ENCODE measurements around the gene PTMA. TPM values are rescaled to one million over a fixed set of nuclear protein-coding genes. Genes with fewer than 3 reads are reported as not detected.

PTMA gene
- total RNA-seq, 1 experiment from 2014 or later: 2,752 TPM

DNA sequence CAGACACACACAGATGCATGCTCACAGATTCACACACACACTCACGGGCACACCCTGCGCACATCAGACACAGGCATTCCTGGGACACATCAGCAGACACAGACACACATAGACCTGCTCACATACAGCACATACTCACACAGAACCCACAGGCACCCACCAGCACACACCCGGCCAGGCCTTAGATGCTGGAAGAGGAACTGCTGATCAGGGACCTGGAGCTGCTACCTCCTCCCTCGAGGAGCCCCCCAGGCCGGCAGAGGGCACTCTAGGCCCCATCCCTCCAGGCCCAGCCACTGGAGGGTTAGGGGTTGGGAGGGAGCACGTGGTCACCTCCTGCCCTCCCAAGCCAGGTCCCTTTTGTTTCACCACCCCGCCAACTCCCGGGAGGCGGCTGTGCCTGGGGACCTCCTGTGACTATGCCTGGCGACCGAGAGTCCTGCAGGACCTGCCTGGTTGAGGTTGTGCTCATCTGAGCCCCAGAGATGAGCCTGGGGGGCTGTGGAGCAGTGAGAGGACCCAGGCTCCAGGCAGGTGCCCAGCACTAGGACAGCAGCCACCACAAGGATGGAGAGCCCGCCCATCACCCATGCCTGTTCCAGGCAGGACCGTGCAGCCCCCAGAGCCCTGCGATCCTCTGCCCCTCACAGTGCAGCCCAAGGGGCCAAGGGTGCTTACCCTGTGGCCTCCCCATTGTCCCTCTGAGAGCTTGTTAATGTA is 21.0 kb upstream of the PTMA start:
- Histone ChIP-seq H3K4me2 (ENCODE audit: low read length) (peak overlapping the region; percentile 64), H3K9ac (ENCODE audit: low read length) (peak overlapping the region; percentile 43), H4K20me1 (ENCODE audit: insufficient read depth) (no peaks in the 10 kb centered on the region), H2AFZ (ENCODE audit: low read depth, low read length, poor library complexity, severe bottlenecking) (no peak overlapping the region), H3K4me1 (ENCODE audit: control insufficient read depth in 1 of 2, insufficient read depth in 2 of 2, low read length in 2 of 2) (peaks cover 22 to 33% of the 10 kb centered on the region in 2 experiments), H3K9me2 (ENCODE audit: insufficient read depth) (no peaks in the 10 kb centered on the region), H3K27me3 (ENCODE audit: insufficient read depth, low read length) (no peaks in the 10 kb centered on the region), H3K27ac (ENCODE audit: low read depth, low read length) (peak overlapping the region; percentile 73), H3K36me3 (ENCODE audit: control insufficient read depth in 1 of 2, insufficient read depth in 2 of 2, low read length in 2 of 2) (no peaks in the 10 kb centered on the region), H3K9me3 (ENCODE audit: control insufficient read depth in 1 of 2, insufficient read depth in 1 of 2, low read depth in 1 of 2, low read length in 2 of 2) (no peaks in the 10 kb centered on the region), H3K79me2 (ENCODE audit: insufficient read depth, low read length) (no peaks in the 10 kb centered on the region), H3K4me3 (replicated peaks in 1 of 2; ENCODE audit: low read depth in 1 of 2, low read length in 2 of 2) (peak overlapping the region; percentile 10 to 26; a peak in 2 of 4 replicates)
- peak; percentile 37; the same call in 1 of the 2 replicates for TF ChIP-seq POLR2AphosphoS5 (IDR thresholded peaks at IDR 0.05; ENCODE audit: low read depth, low read length)
- TF ChIP-seq, protein P1, sequence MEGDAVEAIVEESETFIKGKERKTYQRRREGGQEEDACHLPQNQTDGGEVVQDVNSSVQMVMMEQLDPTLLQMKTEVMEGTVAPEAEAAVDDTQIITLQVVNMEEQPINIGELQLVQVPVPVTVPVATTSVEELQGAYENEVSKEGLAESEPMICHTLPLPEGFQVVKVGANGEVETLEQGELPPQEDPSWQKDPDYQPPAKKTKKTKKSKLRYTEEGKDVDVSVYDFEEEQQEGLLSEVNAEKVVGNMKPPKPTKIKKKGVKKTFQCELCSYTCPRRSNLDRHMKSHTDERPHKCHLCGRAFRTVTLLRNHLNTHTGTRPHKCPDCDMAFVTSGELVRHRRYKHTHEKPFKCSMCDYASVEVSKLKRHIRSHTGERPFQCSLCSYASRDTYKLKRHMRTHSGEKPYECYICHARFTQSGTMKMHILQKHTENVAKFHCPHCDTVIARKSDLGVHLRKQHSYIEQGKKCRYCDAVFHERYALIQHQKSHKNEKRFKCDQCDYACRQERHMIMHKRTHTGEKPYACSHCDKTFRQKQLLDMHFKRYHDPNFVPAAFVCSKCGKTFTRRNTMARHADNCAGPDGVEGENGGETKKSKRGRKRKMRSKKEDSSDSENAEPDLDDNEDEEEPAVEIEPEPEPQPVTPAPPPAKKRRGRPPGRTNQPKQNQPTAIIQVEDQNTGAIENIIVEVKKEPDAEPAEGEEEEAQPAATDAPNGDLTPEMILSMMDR (IDR thresholded peaks at IDR 0.05 in 2 of 3, conservative IDR thresholded peaks at IDR 0.05 in 1 of 3; ENCODE audit: borderline replicate concordance in 1 of 3, insufficient read depth in 1 of 3, low read depth in 2 of 3, low read length in 2 of 3): peak in 2 of 3 experiments; percentile 73 to 88; a peak in 4 of 6 replicates
- TF ChIP-seq YY1 (IDR thresholded peaks at IDR 0.05; ENCODE audit: extremely low read depth, insufficient replicate concordance, low read depth, low read length): peak; percentile 29
- peak; percentile 39 for TF ChIP-seq POLR2A (IDR thresholded peaks at IDR 0.05; ENCODE audit: borderline replicate concordance, extremely low read depth, insufficient read depth, insufficient read length)
- no peak for TF ChIP-seq ZNF274 (IDR thresholded peaks at IDR 0.05; ENCODE audit: low read depth, low read length)
- no peak for TF ChIP-seq EGR1 (IDR thresholded peaks at IDR 0.05; ENCODE audit: low read depth)
- no peak for TF ChIP-seq SRF (IDR thresholded peaks at IDR 0.05; ENCODE audit: low read depth)
- intact Hi-C loops (cut with micrococcal nuclease): no loop called here
- DNase-seq (ENCODE audit: low read depth, low spot score): no peak
- CTCF ChIA-PET: interaction anchor here (0.6 to 4.9 kb wide), 7 partner anchors 10 to 27 kb away, joined by 3 to 41 read pairs (median 11); no protein-coding TSS in a partner anchor
- RAD21 ChIA-PET (ENCODE audit: low non-redundant PET in 1 of 2, low total read pairs in 2 of 2, uncharacterized antibody in 2 of 2, unreplicated experiment in 2 of 2): no interaction called here
- POLR2A ChIA-PET: interaction anchor here (1.0 to 1.6 kb wide), 3 partner anchors 12 to 27 kb away, joined by 3 to 5 read pairs (median 4); no protein-coding TSS in a partner anchor
- ATAC-seq: peak; percentile 89
- BruUV-seq (replicated peaks): TSS peak; percentile 38
